Measurements from ENCODE around the gene KRT6A.

Gene KRT6A

GRCh38 chr12:52526511-52526951 lies 33.5 kb upstream of the KRT6A start:
- ChIA-PET POLR2A (no interaction called here), CTCF (no interaction called here)
- TF ChIP-seq CTCF (IDR thresholded peaks at IDR 0.05; ENCODE audit: control extremely low read depth, extremely low read depth, low read depth, missing control alignments), result no peak
- no peak for DNase-seq (ENCODE audit: extremely low spot score)

DNA sequence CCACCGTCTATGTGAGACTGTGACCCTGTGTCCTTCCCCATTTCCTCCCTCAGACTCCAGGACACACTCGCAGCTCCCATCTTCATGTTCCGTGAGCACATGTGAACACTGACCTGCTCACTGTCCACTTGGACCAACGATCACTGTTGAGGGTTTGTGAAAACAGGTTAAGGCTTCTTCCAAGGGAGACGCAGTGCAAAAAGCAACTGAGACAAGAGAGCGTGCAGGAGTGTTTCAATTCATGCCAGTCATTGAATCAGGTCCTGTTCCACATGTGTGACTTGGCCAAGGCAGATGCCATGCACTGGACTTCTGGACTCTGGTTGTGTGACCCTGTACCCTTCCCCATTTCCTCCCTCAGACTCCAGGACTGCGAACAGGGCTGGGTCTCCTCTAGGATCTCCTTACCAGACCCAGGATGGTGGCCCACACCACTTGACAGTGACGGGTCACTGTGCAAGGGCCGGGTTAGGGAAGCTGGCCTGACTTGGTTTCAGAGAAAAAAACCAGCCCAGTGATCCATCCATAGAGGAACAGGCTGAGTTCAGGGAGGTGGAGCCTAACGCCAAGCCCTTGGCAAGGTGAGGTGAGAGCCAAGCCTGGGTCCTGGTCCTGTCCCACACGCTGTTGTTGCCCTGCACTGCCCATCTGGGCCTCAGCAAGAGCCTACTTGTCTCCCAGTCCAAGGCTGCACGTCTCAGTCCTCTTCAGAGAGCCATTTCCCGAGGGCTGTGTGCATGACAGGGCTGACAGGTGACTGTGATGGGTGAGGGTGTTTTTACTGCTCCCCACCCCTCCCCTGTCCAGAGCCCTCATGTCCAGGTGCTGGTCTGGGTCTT lies 32.8 kb upstream of the KRT6A start:
- DNase-seq (ENCODE audit: extremely low spot score), result no peak
- CTCF ChIA-PET, result no interaction called here
- POLR2A ChIA-PET, result no interaction called here

GRCh38 chr12:52524898-52525591 lies 32.0 kb upstream of the KRT6A start:
- no peak for DNase-seq (ENCODE audit: extremely low spot score)
- CTCF ChIA-PET, result no interaction called here
- POLR2A ChIA-PET, result no interaction called here
- TF ChIP-seq CTCF (IDR thresholded peaks at IDR 0.05; ENCODE audit: control extremely low read depth, extremely low read depth, low read depth, missing control alignments), result no peak

More for the DNA sequence above, 32.8 kb upstream of the KRT6A start:
- no peak for TF ChIP-seq CTCF (IDR thresholded peaks at IDR 0.05; ENCODE audit: control extremely low read depth, extremely low read depth, low read depth, missing control alignments)

DNA sequence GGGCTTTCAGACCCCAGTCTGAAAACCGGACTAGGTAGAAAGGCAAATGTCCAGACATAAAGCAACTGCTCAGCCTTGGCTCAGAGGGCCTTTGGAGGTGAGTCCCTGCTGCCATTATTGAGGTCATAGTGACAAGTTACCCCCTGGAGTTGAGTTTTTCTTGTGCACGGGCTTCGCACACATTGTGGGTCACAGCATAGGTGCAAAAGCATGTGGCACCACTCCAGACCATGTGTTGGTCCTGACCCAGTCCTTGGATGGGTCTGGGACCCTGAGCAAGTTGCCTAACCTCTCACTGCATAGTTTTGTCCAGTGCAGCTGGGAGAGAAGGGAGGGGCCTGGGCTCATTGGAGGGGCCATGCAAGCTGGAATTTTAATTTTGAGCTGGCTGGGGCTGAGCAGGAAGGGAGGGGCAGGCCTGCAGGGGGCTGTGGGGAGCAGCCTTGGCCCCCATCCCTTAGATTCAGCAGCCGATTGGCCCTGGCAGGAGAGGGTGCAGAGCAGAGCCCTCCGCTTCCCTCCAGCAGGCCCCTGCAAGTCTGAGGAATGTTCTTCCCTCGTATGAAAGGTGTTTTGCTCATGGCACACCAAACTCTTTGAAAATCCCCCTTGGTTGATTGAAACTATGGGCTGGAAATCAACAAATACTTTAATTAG lies 31.3 kb upstream of the KRT6A start:
- DNase-seq (ENCODE audit: extremely low spot score), result no peak
- ChIA-PET CTCF (no interaction called here), POLR2A (no interaction called here)
- no peak for TF ChIP-seq CTCF (IDR thresholded peaks at IDR 0.05; ENCODE audit: control extremely low read depth, extremely low read depth, low read depth, missing control alignments)

DNA sequence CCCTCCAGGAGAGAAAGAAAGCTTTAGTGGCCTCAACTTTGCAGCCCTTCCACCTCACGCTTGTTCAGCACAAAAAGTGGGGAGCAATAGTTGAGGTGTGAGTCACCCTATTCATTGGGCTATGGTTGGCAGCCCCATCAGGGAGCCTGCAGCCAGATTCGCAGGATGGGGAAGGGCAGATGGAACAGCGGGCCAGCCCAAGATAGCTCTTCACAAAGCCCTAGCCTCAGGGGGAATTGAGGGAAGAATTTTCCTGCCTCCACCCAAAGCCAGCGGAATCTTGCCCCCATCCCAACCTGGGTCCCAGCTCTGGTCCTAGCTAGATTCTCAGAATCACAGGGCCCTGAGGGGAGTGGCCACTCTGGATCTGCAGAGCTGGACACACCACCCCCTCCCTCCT lies 30.8 kb upstream of the KRT6A start:
- ChIA-PET CTCF (no interaction called here), POLR2A (no interaction called here)
- no peak for TF ChIP-seq CTCF (IDR thresholded peaks at IDR 0.05; ENCODE audit: control extremely low read depth, extremely low read depth, low read depth, missing control alignments)
- DNase-seq (ENCODE audit: extremely low spot score), result no peak

GRCh38 chr12:52522346-52523011 lies 29.4 kb upstream of the KRT6A start:
- ChIA-PET CTCF (no interaction called here), POLR2A (no interaction called here)
- no peak for TF ChIP-seq CTCF (IDR thresholded peaks at IDR 0.05; ENCODE audit: control extremely low read depth, extremely low read depth, low read depth, missing control alignments)
- no peak for DNase-seq (ENCODE audit: extremely low spot score)
